Neuronal stem cell (in vitro differentiated cells): ENCODE results near the gene SMYD3.
A peak's percentile ranks its signal among the peaks of the same experiment; 100 is the strongest.

Source experiments
- DNase-seq: peaks from one replicate; pipeline ENCODE4 v3.0.0-alpha.2; 2013; ENCODE audit warnings: low spot score
- H2AFZ ChIP-seq: one replicate; pipeline ENCODE4 v1.6.1; 2013; ENCODE audit warnings: mild to moderate bottlenecking, low read length, inconsistent platforms
- H2AK5ac ChIP-seq: 2 replicates; pipeline ENCODE4 v1.6.1; 2013; ENCODE audit warnings: low read depth, mild to moderate bottlenecking, inconsistent platforms, low read length, moderate library complexity, mixed read lengths
- H2BK120ac ChIP-seq: 2 replicates; pipeline ENCODE4 v1.6.1; 2013; ENCODE audit warnings: low read depth, mild to moderate bottlenecking, inconsistent platforms, low read length, moderate library complexity, mixed read lengths
- H2BK12ac ChIP-seq: one replicate; pipeline ENCODE4 v1.6.1; 2013; ENCODE audit warnings: low read length, inconsistent platforms
- H2BK15ac ChIP-seq: 2 replicates; pipeline ENCODE4 v1.6.1; 2013; ENCODE audit warnings: mild to moderate bottlenecking, low read length, inconsistent platforms, mixed read lengths
- H2BK5ac ChIP-seq: one replicate; pipeline ENCODE4 v1.6.1; 2013; ENCODE audit warnings: inconsistent platforms, mild to moderate bottlenecking, low read length, moderate library complexity
- H3K14ac ChIP-seq: one replicate; pipeline ENCODE4 v1.6.1; 2013; ENCODE audit warnings: low read length, inconsistent platforms
- H3K18ac ChIP-seq: 2 replicates; pipeline ENCODE4 v1.6.1; 2013; ENCODE audit warnings: low read length, inconsistent platforms
- H3K23ac ChIP-seq: 2 replicates; pipeline ENCODE4 v1.6.1; 2013; ENCODE audit warnings: low read depth, mild to moderate bottlenecking, mixed read lengths, low read length, inconsistent platforms; ENCODE audit not compliant: poor library complexity
- H3K27ac ChIP-seq: replicated peaks from 3 replicates; pipeline ENCODE4 v1.5.1; 2013; ENCODE audit warnings: low read length, inconsistent platforms
- H3K27me3 ChIP-seq, 3 experiments: 2 replicates each; pipeline ENCODE4 v1.6.1; 2013; ENCODE audit warnings: low read length in 3 of 3, mild to moderate bottlenecking in 2 of 3, inconsistent platforms in 1 of 3, low read depth in 1 of 3, mixed read lengths in 1 of 3, moderate library complexity in 1 of 3; ENCODE audit not compliant: control insufficient read depth in 3 of 3, insufficient read depth in 3 of 3
- H3K36me3 ChIP-seq, 2 donors: replicated peaks in 1 of 2; 2 replicates each; pipeline ENCODE4 v1.6.1; 2013; ENCODE audit warnings: low read length in 2 of 2; ENCODE audit not compliant: control insufficient read depth in 2 of 2, insufficient read depth in 2 of 2
- H3K4ac ChIP-seq: 2 replicates; pipeline ENCODE4 v1.6.1; 2013; ENCODE audit warnings: inconsistent platforms, mild to moderate bottlenecking, low read length, moderate library complexity
- H3K4me1 ChIP-seq, 2 donors: 1 replicate in 1 of 2; 2 replicates in 1 of 2; pipeline ENCODE4 v1.6.1; 2013; ENCODE audit warnings: low read length in 2 of 2, low read depth in 1 of 2; ENCODE audit not compliant: control insufficient read depth in 2 of 2, insufficient read depth in 1 of 2
- H3K4me2 ChIP-seq: one replicate; pipeline ENCODE4 v1.6.1; 2013; ENCODE audit warnings: mild to moderate bottlenecking, low read length, inconsistent platforms; ENCODE audit not compliant: insufficient read depth, poor library complexity, severe bottlenecking
- H3K4me3 ChIP-seq, 2 donors: 2 replicates each; pipeline ENCODE4 v1.5.1; 2013; ENCODE audit warnings: low read length in 2 of 2, mild to moderate bottlenecking in 2 of 2, inconsistent platforms in 1 of 2, moderate library complexity in 1 of 2
- H3K79me1 ChIP-seq: one replicate; pipeline ENCODE4 v1.6.1; 2013; ENCODE audit warnings: low read depth, mild to moderate bottlenecking, inconsistent platforms, low read length, moderate library complexity
- H3K9ac ChIP-seq: one replicate; pipeline ENCODE4 v1.6.1; 2013; ENCODE audit warnings: mild to moderate bottlenecking, low read depth, low read length, inconsistent platforms; ENCODE audit not compliant: poor library complexity
- H3K9me3 ChIP-seq, 2 donors: replicated peaks in 1 of 2; 2 replicates each; pipeline versions ENCODE3 to v1.6.1; 2013; ENCODE audit warnings: low read length in 2 of 2, mild to moderate bottlenecking in 2 of 2, inconsistent platforms in 1 of 2, low read depth in 1 of 2, mixed read lengths in 1 of 2, moderate library complexity in 1 of 2; ENCODE audit not compliant: control insufficient read depth in 2 of 2, insufficient read depth in 1 of 2
- H4K8ac ChIP-seq: one replicate; pipeline ENCODE4 v1.6.1; 2013; ENCODE audit warnings: low read depth, mild to moderate bottlenecking, inconsistent platforms, low read length, moderate library complexity
- H4K91ac ChIP-seq: one replicate; pipeline ENCODE4 v1.6.1; 2013; ENCODE audit warnings: low read length, low read depth, mild to moderate bottlenecking, inconsistent platforms; ENCODE audit not compliant: poor library complexity
- WGBS, 2 donors: extraction: QIAGEN DNeasy Blood & Tissue Kit; methylation state at CpG; one replicate each; pipeline ENCODE4 v1.1.7; 2013; ENCODE audit warnings: missing lambda C conversion rate in 2 of 2, mixed read lengths in 1 of 2; ENCODE audit not compliant: insufficient read length in 2 of 2, insufficient replicate concordance in 1 of 2; ENCODE audit errors: extremely low coverage in 2 of 2; 5-methylcytosine and 5-hydroxymethylcytosine counted together

The SMYD3 gene

DNA sequence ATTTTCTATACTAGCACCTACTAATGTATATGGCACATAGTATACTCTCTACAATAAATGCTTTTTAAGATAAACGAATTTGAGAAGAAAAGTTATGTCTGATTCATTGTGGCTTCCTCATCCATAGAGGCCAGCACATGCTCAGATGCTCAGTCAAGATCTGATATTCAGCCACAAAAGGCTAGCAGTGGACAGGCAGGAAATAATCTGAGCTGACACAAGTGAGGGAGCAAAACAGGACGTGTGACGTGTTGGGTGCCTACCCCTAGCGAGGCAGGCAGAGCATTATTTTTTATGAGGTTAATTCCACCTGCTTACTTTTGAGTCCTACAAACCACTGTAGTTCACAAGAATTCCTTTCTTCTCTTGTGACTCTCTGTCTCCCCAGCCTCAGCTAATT is 550.9 kb downstream of the SMYD3 start:
- no peak overlapping the region for H3K18ac ChIP-seq
- H2AFZ ChIP-seq = no peak overlapping the region
- H3K23ac ChIP-seq = no peak overlapping the region
- WGBS, 2 donors = no CpG with 5 or more reads among the region's 4 CpGs
- H2AK5ac ChIP-seq = no peak overlapping the region
- H2BK12ac ChIP-seq = no peak overlapping the region
- H3K4me2 ChIP-seq = no peak overlapping the region
- no peaks in the 10 kb centered on the region for H3K79me1 ChIP-seq
- H4K8ac ChIP-seq = no peak overlapping the region
- no peak overlapping the region for H3K27ac ChIP-seq
- no peak for DNase-seq
- H2BK5ac ChIP-seq = no peak overlapping the region
- peaks cover 0 to 1% of the 10 kb centered on the region in 2 donors for H3K4me1 ChIP-seq
- no peak overlapping the region for H4K91ac ChIP-seq
- no peak overlapping the region for H3K9ac ChIP-seq
- no peaks in the 10 kb centered on the region for H3K27me3 ChIP-seq
- H2BK120ac ChIP-seq = no peak overlapping the region
- H3K36me3 ChIP-seq = no peaks in the 10 kb centered on the region
- H3K4ac ChIP-seq = no peak overlapping the region
- no peak overlapping the region for H2BK15ac ChIP-seq
- H3K4me3 ChIP-seq = no peak overlapping the region
- H3K14ac ChIP-seq = no peak overlapping the region
- H3K9me3 ChIP-seq = peaks cover 0 to 4% of the 10 kb centered on the region in 2 donors

DNA sequence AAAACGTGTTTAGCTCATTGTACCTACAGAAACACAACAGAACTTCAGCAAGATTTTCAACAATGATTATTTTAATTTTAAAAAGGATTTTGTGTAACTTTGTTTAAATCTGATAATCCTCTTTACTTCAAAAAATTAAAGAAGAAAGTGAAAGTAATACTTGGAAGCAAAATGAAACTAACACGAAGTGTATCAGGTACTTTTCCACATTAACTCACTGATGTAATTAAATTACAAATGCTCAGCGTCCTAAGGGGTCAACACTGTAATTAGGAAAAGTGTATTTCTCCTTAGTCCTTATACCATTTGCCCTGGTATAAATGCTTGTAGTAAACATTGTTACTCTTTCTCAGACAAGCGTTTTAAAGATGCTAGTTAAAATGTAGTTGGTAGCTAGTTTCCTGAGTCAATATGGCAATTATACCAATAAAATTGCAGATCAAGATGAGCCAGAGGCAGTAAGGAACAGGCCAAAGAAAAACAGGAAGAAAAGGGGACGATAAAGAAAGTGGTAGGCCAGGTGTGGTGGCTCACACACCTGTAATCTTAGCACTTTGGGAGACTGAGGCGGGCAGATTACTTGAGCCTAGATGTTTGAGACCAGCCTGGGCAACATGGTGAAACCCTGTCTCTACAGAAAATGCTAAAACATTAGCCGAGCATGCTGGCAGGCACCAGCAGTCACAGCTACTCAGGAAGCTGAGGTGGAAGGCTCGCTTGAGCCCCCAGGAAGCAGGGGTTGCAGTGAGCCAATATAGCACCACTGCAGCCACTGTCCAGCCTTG is 553.0 kb downstream of the SMYD3 start:
- Histone ChIP-seq H2BK5ac (no peak overlapping the region), H3K79me1 (no peaks in the 10 kb centered on the region), H3K9me3 (peaks cover 0 to under 1% of the 10 kb centered on the region in 2 donors), H4K91ac (no peak overlapping the region), H3K9ac (no peak overlapping the region), H2BK12ac (no peak overlapping the region), H3K23ac (no peak overlapping the region), H3K18ac (no peak overlapping the region), H3K14ac (no peak overlapping the region), H2AK5ac (no peak overlapping the region), H4K8ac (no peak overlapping the region), H3K27ac (no peak overlapping the region), H3K36me3 (no peaks in the 10 kb centered on the region), H3K4me2 (no peak overlapping the region), H3K4me1 (peaks cover 0 to 1% of the 10 kb centered on the region in 2 donors), H3K27me3 (no peaks in the 10 kb centered on the region), H2BK15ac (no peak overlapping the region), H3K4me3 (no peak overlapping the region), H3K4ac (no peak overlapping the region), H2BK120ac (no peak overlapping the region), H2AFZ (no peak overlapping the region)
- WGBS, 2 donors = no CpG with 5 or more reads among the region's 8 CpGs
- no peak for DNase-seq

DNA sequence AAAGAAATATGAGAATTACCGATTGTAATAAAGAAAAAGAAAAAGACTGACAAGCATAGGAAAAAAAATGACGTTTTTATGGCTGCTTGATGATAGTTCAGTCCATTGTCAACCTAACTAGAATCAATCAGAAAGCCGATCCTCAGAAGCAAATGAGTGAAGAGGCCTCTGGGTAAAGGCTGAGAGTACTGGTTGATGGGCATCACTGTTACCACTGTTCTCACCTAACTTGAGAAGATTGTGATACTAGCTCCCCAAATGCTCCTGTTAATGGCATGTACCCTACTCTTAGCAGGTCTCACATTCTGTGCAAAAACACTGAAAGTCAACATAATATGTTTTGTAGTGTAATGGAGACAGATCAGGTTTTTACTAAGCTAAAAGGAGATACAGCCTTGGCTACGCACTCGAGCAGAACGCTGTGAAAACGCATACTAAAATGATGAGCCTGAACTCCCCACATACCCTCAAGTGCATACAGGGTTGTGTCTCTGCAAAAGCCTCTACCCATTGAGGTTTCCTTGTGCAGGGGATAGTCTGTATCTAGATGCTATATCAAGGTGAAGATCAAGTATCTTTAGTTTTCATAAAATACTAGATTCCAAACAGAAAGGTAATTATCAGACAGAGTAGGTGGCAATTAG is 554.6 kb downstream of the SMYD3 start:
- Histone ChIP-seq H3K14ac (no peak overlapping the region), H3K4me1 (peaks cover 0 to 1% of the 10 kb centered on the region in 2 donors), H3K23ac (no peak overlapping the region), H3K27me3 (no peaks in the 10 kb centered on the region), H2BK120ac (no peak overlapping the region), H2AFZ (no peak overlapping the region), H3K4me2 (no peak overlapping the region), H3K4ac (no peak overlapping the region), H3K9ac (no peak overlapping the region), H2BK5ac (no peak overlapping the region), H3K18ac (no peak overlapping the region), H2BK15ac (no peak overlapping the region), H3K9me3 (no peaks in the 10 kb centered on the region), H4K8ac (no peak overlapping the region), H3K27ac (no peak overlapping the region), H3K36me3 (no peaks in the 10 kb centered on the region), H2AK5ac (no peak overlapping the region), H2BK12ac (no peak overlapping the region), H3K4me3 (no peak overlapping the region), H4K91ac (no peak overlapping the region), H3K79me1 (no peaks in the 10 kb centered on the region)
- WGBS, 2 donors = no CpG with 5 or more reads among the region's 7 CpGs
- no peak for DNase-seq

DNA sequence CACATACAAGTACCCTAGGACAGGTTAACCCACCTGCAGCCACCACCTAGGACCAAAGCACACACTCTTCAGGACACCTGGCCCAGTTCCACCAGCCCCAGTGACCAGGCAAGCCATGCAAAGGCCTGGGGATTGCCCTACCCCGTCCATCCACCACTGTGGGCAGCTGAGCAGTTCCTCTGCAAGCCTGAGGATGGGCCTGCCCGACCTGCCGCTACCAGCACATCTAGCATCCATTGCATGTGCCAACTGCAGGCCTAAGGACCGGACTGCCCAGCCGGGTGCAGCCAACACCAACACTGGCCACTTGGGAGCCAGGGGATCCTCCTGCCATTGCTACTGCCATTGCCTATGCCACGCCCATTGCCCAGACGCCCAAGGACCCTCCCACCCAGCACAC is 558.3 kb downstream of the SMYD3 start:
- Histone ChIP-seq H3K36me3 (no peaks in the 10 kb centered on the region), H3K4me1 (no peaks in the 10 kb centered on the region), H4K8ac (no peak overlapping the region), H3K18ac (peak overlapping the region; percentile 75), H2BK15ac (no peak overlapping the region), H2BK120ac (no peak overlapping the region), H3K4me2 (no peak overlapping the region), H3K27me3 (no peaks in the 10 kb centered on the region), H3K14ac (peak overlapping the region; percentile 43), H3K9me3 (no peaks in the 10 kb centered on the region), H2AFZ (no peak overlapping the region), H2AK5ac (peak overlapping the region; percentile 86), H3K23ac (no peak overlapping the region), H3K27ac (no peak overlapping the region), H3K79me1 (no peaks in the 10 kb centered on the region), H2BK5ac (peak overlapping the region; percentile 90), H3K9ac (no peak overlapping the region), H3K4me3 (peak overlapping the region in 1 of 2 donors; percentile 57), H2BK12ac (no peak overlapping the region), H3K4ac (no peak overlapping the region), H4K91ac (no peak overlapping the region)
- no peak for DNase-seq
- no CpG with 5 or more reads among the region's 7 CpGs for whole genome bisulfite sequencing, 2 donors
